Glutamatergic neuron (in vitro differentiated cells): ENCODE results near the gene AMIGO2. TPM values are rescaled to one million over a fixed set of nuclear protein-coding genes. Genes with fewer than 3 reads are reported as not detected.
"Not testable (repeated sequence)": the region's sequence is repeated elsewhere in the genome, so short reads cannot be mapped to it uniquely, and the experiment has no call there.

Source experiments
- DNase-seq: peaks from one replicate; pipeline ENCODE4 v3.0.0; 2022
- H3K27ac Mint-ChIP-seq: one replicate; pipeline ENCODE4 v1.8.0; 2020; ENCODE audit warnings: mild to moderate bottlenecking, mixed read lengths, inconsistent platforms; ENCODE audit not compliant: unreplicated experiment
- H3K27me3 Mint-ChIP-seq: one replicate; pipeline ENCODE4 v1.8.0; 2020; ENCODE audit warnings: mild to moderate bottlenecking, moderate library complexity, mixed read lengths, inconsistent platforms; ENCODE audit not compliant: unreplicated experiment
- H3K36me3 Mint-ChIP-seq: one replicate; pipeline ENCODE4 v1.8.0; 2020; ENCODE audit warnings: mild to moderate bottlenecking, mixed read lengths, inconsistent platforms; ENCODE audit not compliant: unreplicated experiment
- H3K4me1 Mint-ChIP-seq: one replicate; pipeline ENCODE4 v1.8.0; 2020; ENCODE audit warnings: mild to moderate bottlenecking, low read depth, mixed read lengths, inconsistent platforms; ENCODE audit not compliant: unreplicated experiment
- H3K4me3 Mint-ChIP-seq: one replicate; pipeline ENCODE4 v1.8.0; 2020; ENCODE audit warnings: mild to moderate bottlenecking, mixed read lengths, inconsistent platforms; ENCODE audit not compliant: unreplicated experiment
- H3K9me3 Mint-ChIP-seq: one replicate; pipeline ENCODE4 v1.8.0; 2020; ENCODE audit warnings: mild to moderate bottlenecking, moderate library complexity, mixed read lengths, inconsistent platforms; ENCODE audit not compliant: unreplicated experiment
- CTCF ChIP-seq: fragments of 200-600 bp; sonication (generic); IDR thresholded peaks from one replicate; pipeline ENCODE4 v1.5.0; 2021; ENCODE audit not compliant: partially characterized antibody, unreplicated experiment
- total RNA-seq: library from RNA; stranded (reverse); fragmentation: NEBNext Ultra II Directional; extraction: Animal tissue kit (Norgen Biotek cat#: 25700); gene quantifications from one replicate; pipeline ENCODE4 v1.2.1, GENCODE V29; 2021; ENCODE audit not compliant: unreplicated experiment

The AMIGO2 gene
- total RNA-seq, 1 donor from 2014 or later, result 1.7 TPM

DNA sequence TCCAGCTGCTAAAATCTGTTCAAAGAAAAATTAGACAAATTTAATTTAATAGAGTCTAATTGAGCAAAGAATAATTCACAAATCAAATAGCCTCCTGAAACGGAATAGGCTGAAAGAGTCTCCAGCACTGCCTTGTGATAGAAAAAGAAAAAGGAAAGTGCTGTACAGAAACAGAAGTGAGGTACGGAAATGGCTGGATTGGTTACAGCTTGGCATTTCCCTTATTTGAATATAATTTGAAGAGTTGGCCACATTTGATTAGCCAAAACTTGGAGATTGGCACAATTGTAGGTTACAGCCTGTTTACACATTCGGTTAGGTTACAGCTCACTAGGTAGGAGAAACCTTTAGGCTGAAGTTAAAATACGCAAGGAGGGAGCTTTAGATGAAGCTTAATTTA, 25.1 kb downstream of the AMIGO2 start:
- no peak overlapping the region for H3K27ac Mint-ChIP-seq
- H3K4me3 Mint-ChIP-seq, result no peak overlapping the region
- DNase-seq, result no peak
- no peak for TF ChIP-seq CTCF
- H3K36me3 Mint-ChIP-seq, result peaks cover 11% of the 10 kb centered on the region
- H3K4me1 Mint-ChIP-seq, result no peaks in the 10 kb centered on the region
- peaks cover 8% of the 10 kb centered on the region for H3K9me3 Mint-ChIP-seq
- peaks cover 2% of the 10 kb centered on the region for H3K27me3 Mint-ChIP-seq

GRCh38 chr12:47053961-47054360, 25.8 kb downstream of the AMIGO2 start:
- no peaks in the 10 kb centered on the region for H3K4me1 Mint-ChIP-seq
- peaks cover 11% of the 10 kb centered on the region for H3K36me3 Mint-ChIP-seq
- no peak for TF ChIP-seq CTCF
- no peak overlapping the region for H3K4me3 Mint-ChIP-seq
- no peak overlapping the region for H3K27ac Mint-ChIP-seq
- peaks cover 2% of the 10 kb centered on the region for H3K27me3 Mint-ChIP-seq
- peaks cover 8% of the 10 kb centered on the region for H3K9me3 Mint-ChIP-seq
- DNase-seq, result no peak

GRCh38 chr12:47052274-47052673, 27.5 kb downstream of the AMIGO2 start:
- Mint-ChIP-seq H3K36me3 (peaks cover 6% of the 10 kb centered on the region), H3K27me3 (peaks cover 2% of the 10 kb centered on the region), H3K4me3 (no peak overlapping the region), H3K4me1 (no peaks in the 10 kb centered on the region), H3K9me3 (peaks cover 8% of the 10 kb centered on the region), H3K27ac (no peak overlapping the region)
- no peak for DNase-seq
- no peak for TF ChIP-seq CTCF

GRCh38 chr12:47051291-47051690, 28.5 kb downstream of the AMIGO2 start:
- not testable (repeated sequence) for DNase-seq, H3K4me3 Mint-ChIP-seq, H3K9me3 Mint-ChIP-seq, H3K36me3 Mint-ChIP-seq, H3K4me1 Mint-ChIP-seq, H3K27ac Mint-ChIP-seq, H3K27me3 Mint-ChIP-seq

- Mint-ChIP-seq H3K36me3 (no peaks in the 10 kb centered on the region), H3K9me3 (peaks cover 2% of the 10 kb centered on the region), H3K4me3 (no peak overlapping the region), H3K27ac (no peak overlapping the region), H3K27me3 (no peaks in the 10 kb centered on the region), H3K4me1 (no peaks in the 10 kb centered on the region)
- no peak for DNase-seq
- no peak for TF ChIP-seq CTCF
Observed at GRCh38 chr12:47048541-47048940, 31.2 kb downstream of the AMIGO2 start.

- peaks cover 2% of the 10 kb centered on the region for H3K9me3 Mint-ChIP-seq
- no peaks in the 10 kb centered on the region for H3K27me3 Mint-ChIP-seq
- H3K27ac Mint-ChIP-seq, result no peak overlapping the region
- H3K36me3 Mint-ChIP-seq, result no peaks in the 10 kb centered on the region
- no peak for TF ChIP-seq CTCF
- H3K4me3 Mint-ChIP-seq, result no peak overlapping the region
- no peak for DNase-seq
- H3K4me1 Mint-ChIP-seq, result no peaks in the 10 kb centered on the region
Observed at GRCh38 chr12:47041327-47041726, 38.4 kb downstream of the AMIGO2 start.
